Tibial nerve (tissue), 4 donors: ENCODE results near the gene E2F6.

Source experiments
- CTCF ChIP-seq, 5 experiments: fragments of 200-600 bp in 3 of 5; fragments of 450-650 bp in 2 of 5; sonication (generic) in 3 of 5; IDR thresholded peaks; one replicate each; pipeline ENCODE4 v1.5.1; 2016 to 2019; ENCODE audit warnings: antibody characterized with exemption in 5 of 5, mild to moderate bottlenecking in 3 of 5, moderate library complexity in 2 of 5
- EP300 ChIP-seq, 2 donors: sonication (generic); formaldehyde crosslinking; IDR thresholded peaks; one replicate each; pipeline ENCODE4 v1.6.1; 2017; ENCODE audit warnings: antibody characterized with exemption in 2 of 2, mild to moderate bottlenecking in 1 of 2
- POLR2A ChIP-seq, 2 donors: fragments of 450-650 bp; IDR thresholded peaks; one replicate each; pipeline ENCODE4 v1.6.1; 2017; ENCODE audit warnings: antibody characterized with exemption in 2 of 2, mild to moderate bottlenecking in 2 of 2, moderate library complexity in 2 of 2

DNA sequence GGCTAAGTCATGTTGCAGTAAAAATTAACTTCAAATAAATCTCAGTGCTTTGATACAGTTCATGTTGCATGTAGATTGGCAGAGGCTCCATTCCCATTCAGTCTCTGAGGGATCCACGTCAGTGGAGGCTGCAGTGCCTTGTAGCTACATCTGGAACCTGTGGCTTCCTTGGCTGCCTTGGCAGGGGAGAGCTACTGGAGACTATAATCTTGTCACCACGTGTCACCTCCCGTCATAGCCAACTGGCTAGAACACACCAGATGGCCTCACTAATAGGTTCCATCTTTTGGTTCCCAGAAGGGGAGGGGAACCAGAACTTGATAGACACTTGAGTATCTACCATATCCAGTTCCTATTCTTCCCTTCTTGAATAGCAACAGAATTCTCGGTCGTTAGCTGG is 28.4 kb downstream of the E2F6 start:
- TF ChIP-seq POLR2A (IDR thresholded peaks at IDR 0.05) (no peak), CTCF (IDR thresholded peaks at IDR 0.05) (no peak), EP300 (IDR thresholded peaks at IDR 0.05) (no peak)
